Lower lobe of right lung (tissue), 2 donors: ENCODE measurements around the gene SZT2. TPM values are rescaled to one million over a fixed set of nuclear protein-coding genes. Genes with fewer than 3 reads are reported as not detected.

Experiments
- ATAC-seq, 2 donors: fragments of 200-7000 bp; cut with Tn5 transposase; one replicate each; pipeline ENCODE4 v1.9.1; 2020 to 2022; ENCODE audit warnings: mild to moderate bottlenecking in 2 of 2, moderate library complexity in 2 of 2
- DNase-seq: peaks from one replicate; pipeline ENCODE4 v3.0.0-alpha.2; 2020
- H3K27ac ChIP-seq: fragments of 200-600 bp; one replicate; pipeline ENCODE4 v1.8.0; 2022
- H3K27me3 ChIP-seq: fragments of 200-600 bp; one replicate; pipeline ENCODE4 v1.8.0; 2022; ENCODE audit warnings: low read depth
- H3K36me3 ChIP-seq: fragments of 200-600 bp; one replicate; pipeline ENCODE4 v1.8.0; 2022; ENCODE audit warnings: mild to moderate bottlenecking
- H3K4me1 ChIP-seq: fragments of 200-600 bp; one replicate; pipeline ENCODE4 v1.8.0; 2022
- H3K4me3 ChIP-seq: fragments of 200-600 bp; one replicate; pipeline ENCODE4 v1.8.0; 2022; ENCODE audit warnings: mild to moderate bottlenecking
- H3K9me3 ChIP-seq: fragments of 200-600 bp; one replicate; pipeline ENCODE4 v1.8.0; 2022
- CTCF ChIP-seq: fragments of 200-600 bp; IDR thresholded peaks from one replicate; pipeline ENCODE4 v1.8.0; 2022; ENCODE audit warnings: antibody characterized with exemption, mild to moderate bottlenecking
- intact Hi-C: fragments of 100-400 bp; cut with DNase I; formaldehyde crosslinking; loops from one replicate; pipeline ENCODE4 v1.11.0; 2022
- total RNA-seq: library from RNA; stranded (reverse); fragmentation: NEBNext Ultra II Directional; extraction: Animal tissue kit (Norgen Biotek cat#: 25700); gene quantifications from one replicate; pipeline ENCODE4 v1.2.1, GENCODE V29; 2021
- donor health status: DM: no; HTN: yes; CAD: no; lungs with severe emphysema.

SZT2 gene
- total RNA-seq, 1 donor from 2014 or later: 71.5 TPM

DNA sequence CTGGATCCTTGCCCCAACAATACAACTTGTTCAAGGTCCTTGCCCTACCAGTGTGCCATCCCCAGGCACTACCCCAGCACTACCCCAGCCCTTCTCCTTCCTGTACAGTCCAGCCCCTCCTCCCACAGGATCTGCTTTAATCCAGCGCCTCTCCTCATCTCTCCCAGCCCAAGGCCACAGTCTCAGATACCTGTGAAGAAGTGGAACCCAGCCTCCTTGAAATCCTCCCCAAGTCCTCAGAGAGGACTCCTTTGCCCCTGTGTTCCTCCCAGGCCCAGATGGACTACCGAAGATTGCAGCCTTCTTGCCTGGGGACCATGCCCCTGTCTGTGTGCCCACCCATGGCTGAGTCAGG is 37.4 kb upstream of the SZT2 start:
- intact Hi-C loops: loop anchor here (10.0 kb wide), 1 partner anchor 118 kb away; no protein-coding TSS in a partner anchor

DNA sequence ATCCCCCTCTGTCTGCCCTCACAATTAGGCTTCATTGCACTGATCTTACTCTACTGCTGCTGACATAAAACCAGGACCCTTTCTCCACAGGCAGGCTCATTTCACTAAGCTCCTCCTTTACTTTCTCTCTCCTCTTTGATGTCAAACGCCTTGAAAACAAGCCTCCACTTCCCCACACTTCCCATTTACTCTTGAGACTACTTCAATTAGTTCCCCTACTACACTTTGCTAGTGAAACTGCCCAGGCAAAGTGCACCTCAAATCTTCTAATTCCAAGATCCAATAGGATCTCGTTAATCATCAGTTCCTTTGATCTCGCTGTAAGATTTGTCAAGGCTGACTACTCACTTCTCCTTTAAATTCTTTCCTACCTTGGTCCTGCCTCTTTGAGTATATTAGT is 36.8 kb upstream of the SZT2 start:
- intact Hi-C loops: loop anchor here (10.0 kb wide), 1 partner anchor 118 kb away; no protein-coding TSS in a partner anchor

More for the DNA sequence above, 37.4 kb upstream of the SZT2 start:
- Histone ChIP-seq H3K4me3 (no peak overlapping the region), H3K27me3 (no peaks in the 10 kb centered on the region), H3K4me1 (peaks cover 14% of the 10 kb centered on the region), H3K9me3 (no peaks in the 10 kb centered on the region), H3K36me3 (no peaks in the 10 kb centered on the region), H3K27ac (no peak overlapping the region)
- ATAC-seq (no peak), DNase-seq (no peak)
- no peak for TF ChIP-seq CTCF

DNA sequence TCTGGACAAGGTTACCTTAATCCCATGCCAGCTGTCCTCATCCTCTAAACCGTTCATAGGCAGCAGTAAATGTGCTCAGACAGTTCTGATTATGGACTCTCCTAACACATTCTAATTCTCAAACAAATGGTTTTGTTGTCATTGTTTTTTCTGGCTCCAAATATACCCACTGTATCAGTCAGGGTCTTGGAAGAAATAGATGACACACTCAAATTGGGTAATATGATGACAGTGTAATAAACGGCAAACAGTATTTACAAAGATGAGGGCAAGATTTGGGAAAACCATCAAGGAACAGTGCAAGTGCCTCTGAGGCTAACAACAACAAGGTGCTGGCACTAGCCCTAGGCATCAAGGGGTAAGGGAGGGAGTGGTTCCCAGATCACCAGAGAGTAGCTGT is 35.2 kb upstream of the SZT2 start:
- intact Hi-C loops: loop anchor here (10.0 kb wide), 1 partner anchor 120 kb away; no protein-coding TSS in a partner anchor
- ATAC-seq: no peak
- Histone ChIP-seq H3K27me3 (no peaks in the 10 kb centered on the region), H3K4me3 (no peak overlapping the region), H3K36me3 (no peaks in the 10 kb centered on the region), H3K4me1 (peaks cover 19% of the 10 kb centered on the region), H3K27ac (no peak overlapping the region), H3K9me3 (no peaks in the 10 kb centered on the region)
- DNase-seq: no peak
- no peak for TF ChIP-seq CTCF

More for the DNA sequence above, 36.8 kb upstream of the SZT2 start:
- DNase-seq: no peak
- H3K27me3 ChIP-seq: no peaks in the 10 kb centered on the region
- H3K4me1 ChIP-seq: peaks cover 19% of the 10 kb centered on the region
- no peak for TF ChIP-seq CTCF
- no peak overlapping the region for H3K27ac ChIP-seq
- H3K4me3 ChIP-seq: no peak overlapping the region
- no peaks in the 10 kb centered on the region for H3K9me3 ChIP-seq
- no peaks in the 10 kb centered on the region for H3K36me3 ChIP-seq
- ATAC-seq: no peak

- Histone ChIP-seq H3K4me1 (peaks cover 14% of the 10 kb centered on the region), H3K9me3 (no peaks in the 10 kb centered on the region), H3K4me3 (no peak overlapping the region), H3K36me3 (no peaks in the 10 kb centered on the region), H3K27me3 (no peaks in the 10 kb centered on the region), H3K27ac (no peak overlapping the region)
- ATAC-seq (no peak), DNase-seq (no peak)
- TF ChIP-seq CTCF: no peak
- intact Hi-C loops: loop anchor here (10.0 kb wide), 1 partner anchor 120 kb away; no protein-coding TSS in a partner anchor
Measured at GRCh38 chr1:43354936-43355335, 34.8 kb upstream of the SZT2 start.

DNA sequence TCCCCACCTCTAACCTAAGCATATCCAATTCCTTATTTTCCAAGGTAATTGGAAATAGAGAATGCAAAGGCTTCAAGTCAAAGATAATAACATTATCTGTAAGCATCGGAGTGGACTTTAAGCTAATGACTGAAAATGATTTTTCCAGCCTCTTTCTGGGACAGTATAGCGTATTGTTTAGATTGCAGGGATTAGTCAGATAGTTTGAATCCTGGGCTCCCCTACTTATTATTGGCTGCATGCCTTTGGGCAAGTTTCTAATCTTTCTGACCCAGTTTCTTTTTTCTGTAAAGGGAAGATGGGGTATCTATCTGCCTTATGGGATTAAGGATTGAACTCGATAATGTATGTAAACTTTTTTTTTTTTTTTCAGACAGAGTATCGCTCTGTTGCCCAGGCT is 32.4 kb upstream of the SZT2 start:
- peaks cover 14% of the 10 kb centered on the region for H3K4me1 ChIP-seq
- no peaks in the 10 kb centered on the region for H3K9me3 ChIP-seq
- ATAC-seq: no peak
- intact Hi-C loops: loop anchor here (10.0 kb wide), 1 partner anchor 122 kb away; no protein-coding TSS in a partner anchor
- H3K27me3 ChIP-seq: no peaks in the 10 kb centered on the region
- peaks cover 18% of the 10 kb centered on the region for H3K36me3 ChIP-seq
- H3K4me3 ChIP-seq: no peak overlapping the region
- no peak for TF ChIP-seq CTCF
- H3K27ac ChIP-seq: no peak overlapping the region
- no peak for DNase-seq
